Measurements from ENCODE around the gene RPRD1B. TPM values are rescaled to one million over a fixed set of nuclear protein-coding genes. Genes with fewer than 3 reads are reported as not detected.

Gene RPRD1B
- total and polyA plus RNA-seq, 2 of the 4 experiments (the other 2 are of a cell fraction), result 8.4 to 9.9 TPM

DNA sequence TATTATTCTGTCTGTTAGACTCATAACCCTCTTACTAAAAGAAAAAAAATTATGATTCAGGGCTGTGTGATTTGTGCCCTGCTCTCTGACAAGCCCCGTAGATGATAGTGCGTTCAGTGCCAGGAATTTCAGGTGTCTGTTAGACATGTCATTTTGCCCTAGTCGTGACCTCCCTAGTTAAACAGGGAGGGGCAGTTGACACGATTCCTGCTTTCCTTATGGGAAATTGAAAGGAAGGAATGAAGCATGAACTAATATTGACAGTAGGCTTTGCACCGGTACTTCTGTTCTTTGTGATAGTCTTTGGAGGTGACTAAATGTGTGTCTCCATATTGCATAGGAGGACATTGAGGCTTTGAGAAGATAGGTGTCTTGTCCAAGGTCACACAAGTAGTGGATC lies 26.3 kb downstream of the RPRD1B start:
- H3K4me1 ChIP-seq (ENCODE audit: control insufficient read depth, insufficient read depth, low read length), result peaks cover 7% of the 10 kb centered on the region
- H2BK15ac ChIP-seq (ENCODE audit: low read depth, low read length), result 0 out of 3 replicates have a peak overlapping the region, but pooled peaks have one; percentile 16
- H3K9ac ChIP-seq (ENCODE audit: low read depth, low read length), result no peak overlapping the region
- no peak overlapping the region for H2AK5ac ChIP-seq (ENCODE audit: low read depth, low read length)
- H3K18ac ChIP-seq (ENCODE audit: low read depth, low read length), result no peak overlapping the region
- peaks cover 34% of the 10 kb centered on the region for H3K36me3 ChIP-seq (ENCODE audit: control insufficient read depth, insufficient read depth, low read length)
- no peak overlapping the region for H2AK9ac ChIP-seq (replicated peaks; ENCODE audit: low read depth, low read length, poor library complexity)
- 0 out of 2 replicates have a peak, but pooled peaks cover 3% of the 10 kb centered on the region for H4K20me1 ChIP-seq (ENCODE audit: insufficient read depth, low read length)
- no peak for TF ChIP-seq CTCF (conservative IDR thresholded peaks at IDR 0.05; ENCODE audit: low read depth, low read length)
- TF ChIP-seq RCOR1 (IDR thresholded peaks at IDR 0.05; ENCODE audit: insufficient replicate concordance, low read length), result no peak
- no peak for TF ChIP-seq CHD1 (IDR thresholded peaks at IDR 0.05; ENCODE audit: low read depth, low read length)
- TF ChIP-seq MAZ (IDR thresholded peaks at IDR 0.05; ENCODE audit: borderline replicate concordance, low read depth, low read length), result no peak
- no peak for TF ChIP-seq BHLHE40 (IDR thresholded peaks at IDR 0.05; ENCODE audit: low read depth, low read length)
- TF ChIP-seq MAFK (IDR thresholded peaks at IDR 0.05; ENCODE audit: low read depth, low read length), result no peak
- TF ChIP-seq SMC3 (IDR thresholded peaks at IDR 0.05; ENCODE audit: low read depth, low read length), result no peak
- TF ChIP-seq RAD21 (IDR thresholded peaks at IDR 0.05; ENCODE audit: low read length), result no peak
- no peak for TF ChIP-seq RFX5 (IDR thresholded peaks at IDR 0.05; ENCODE audit: low read depth, low read length)
- TF ChIP-seq POLR2A (IDR thresholded peaks at IDR 0.05; ENCODE audit: low read depth, low read length), result no peak
- TF ChIP-seq NFE2L2 (IDR thresholded peaks at IDR 0.05; ENCODE audit: low read depth, low read length), result no peak
- TF ChIP-seq, protein P1, sequence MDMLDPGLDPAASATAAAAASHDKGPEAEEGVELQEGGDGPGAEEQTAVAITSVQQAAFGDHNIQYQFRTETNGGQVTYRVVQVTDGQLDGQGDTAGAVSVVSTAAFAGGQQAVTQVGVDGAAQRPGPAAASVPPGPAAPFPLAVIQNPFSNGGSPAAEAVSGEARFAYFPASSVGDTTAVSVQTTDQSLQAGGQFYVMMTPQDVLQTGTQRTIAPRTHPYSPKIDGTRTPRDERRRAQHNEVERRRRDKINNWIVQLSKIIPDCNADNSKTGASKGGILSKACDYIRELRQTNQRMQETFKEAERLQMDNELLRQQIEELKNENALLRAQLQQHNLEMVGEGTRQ (IDR thresholded peaks at IDR 0.05; ENCODE audit: low read depth, low read length), result no peak
- no peak for TF ChIP-seq CEBPB (IDR thresholded peaks at IDR 0.05; ENCODE audit: low read depth, low read length)
- TF ChIP-seq FOS (IDR thresholded peaks at IDR 0.05; ENCODE audit: low read depth, low read length), result no peak
- no peak for TF ChIP-seq MXI1 (IDR thresholded peaks at IDR 0.05; ENCODE audit: borderline replicate concordance, low read depth, low read length)
- TF ChIP-seq, protein P2, sequence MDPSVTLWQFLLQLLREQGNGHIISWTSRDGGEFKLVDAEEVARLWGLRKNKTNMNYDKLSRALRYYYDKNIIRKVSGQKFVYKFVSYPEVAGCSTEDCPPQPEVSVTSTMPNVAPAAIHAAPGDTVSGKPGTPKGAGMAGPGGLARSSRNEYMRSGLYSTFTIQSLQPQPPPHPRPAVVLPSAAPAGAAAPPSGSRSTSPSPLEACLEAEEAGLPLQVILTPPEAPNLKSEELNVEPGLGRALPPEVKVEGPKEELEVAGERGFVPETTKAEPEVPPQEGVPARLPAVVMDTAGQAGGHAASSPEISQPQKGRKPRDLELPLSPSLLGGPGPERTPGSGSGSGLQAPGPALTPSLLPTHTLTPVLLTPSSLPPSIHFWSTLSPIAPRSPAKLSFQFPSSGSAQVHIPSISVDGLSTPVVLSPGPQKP (IDR thresholded peaks at IDR 0.05; ENCODE audit: borderline replicate concordance, low read depth, low read length), result no peak
- H3K23ac ChIP-seq (ENCODE audit: low read depth, low read length), result peak overlapping the region; percentile 0; the same call in 1 of the 2 replicates
- 0 out of 2 replicates have a peak overlapping the region, but pooled peaks have one; percentile 2 for H2BK20ac ChIP-seq (ENCODE audit: low read depth, low read length)
- no peak overlapping the region for H2BK5ac ChIP-seq (ENCODE audit: low read depth, low read length, poor library complexity, severe bottlenecking)
- no peak overlapping the region for H4K91ac ChIP-seq (ENCODE audit: insufficient read depth, low read depth, low read length)
- 95% methylated on average over 3 of the region's 5 CpGs; no CpG with 5 or more reads in 1 of the 2 experiments for WGBS, 2 experiments (ENCODE audit: extremely low coverage in 2 of 2, insufficient read length in 1 of 2)
- no peak overlapping the region for H4K8ac ChIP-seq (ENCODE audit: low read depth in 2 of 2, low read length in 2 of 2)
- ATAC-seq (ENCODE audit: low read depth) (no peak), DNase-seq (no peak)
- no peak overlapping the region for H3K56ac ChIP-seq (ENCODE audit: extremely low read depth, insufficient read depth, low read length)
- CTCF ChIA-PET, result no interaction called here
- BruUV-seq (replicated peaks), result no TSS peak
- POLR2A ChIA-PET (ENCODE audit: unreplicated experiment), result no interaction called here
- H3K14ac ChIP-seq (replicated peaks; ENCODE audit: low read depth, low read length), result no peak overlapping the region
- H2AFZ ChIP-seq (replicated peaks; ENCODE audit: low read length, poor library complexity), result no peak overlapping the region
- H3K27me3 ChIP-seq (ENCODE audit: control insufficient read depth, insufficient read depth, low read length), result no peaks in the 10 kb centered on the region
- dilution Hi-C loops (cut with HindIII; ENCODE audit: low sequenced_read_pairs, unreplicated experiment), result no loop called here
- intact Hi-C loops (cut with micrococcal nuclease), result loop anchor here (5.0 kb wide), 1 partner anchor 347 kb away; no protein-coding TSS in a partner anchor
- no peak overlapping the region for H3K4me2 ChIP-seq (ENCODE audit: low read depth, low read length)
- in situ Hi-C loops (cut with MboI; ENCODE audit: low sequenced_read_pairs), result loop anchor here (5.0 to 10.0 kb wide), 4 partner anchors 162 to 495 kb away; partner anchors contain the start of gene BPI
- H3K9me3 ChIP-seq (ENCODE audit: control insufficient read depth, insufficient read depth, low read length), result no peaks in the 10 kb centered on the region
- peaks cover 8% of the 10 kb centered on the region for H3K9me1 ChIP-seq (ENCODE audit: insufficient read depth, low read length)
- peaks cover 27 to 51% of the 10 kb centered on the region in 2 experiments for H3K79me1 ChIP-seq (ENCODE audit: low read depth in 1 of 2, low read length in 2 of 2)
- no peak overlapping the region for H3K4ac ChIP-seq (ENCODE audit: low read depth, low read length)
- H3K4me3 ChIP-seq (ENCODE audit: insufficient read depth, low read depth, low read length), result no peak overlapping the region
- H4K5ac ChIP-seq (ENCODE audit: low read depth, low read length), result no peak overlapping the region
- no peak overlapping the region for H3K27ac ChIP-seq (ENCODE audit: insufficient read depth, low read length)
- H2BK120ac ChIP-seq (ENCODE audit: low read depth, low read length), result no peak overlapping the region

Data from IMR-90 (cell line).